Pulmonary artery endothelial cell (primary cell): ENCODE results near the gene PACS2. TPM values are rescaled to one million over a fixed set of nuclear protein-coding genes. Genes with fewer than 3 reads are reported as not detected.
"Not testable (repeated sequence)": the region's sequence is repeated elsewhere in the genome, so short reads cannot be mapped to it uniquely, and the experiment has no call there.

ENCODE experiments used
- DNase-seq: peaks from one replicate; pipeline ENCODE4 v3.0.0-alpha.2; 2011; ENCODE audit warnings: low read depth, low spot score
- total RNA-seq: library from RNA; depleted of rRNA; stranded (reverse); fragments of >200 nt; gene quantifications from 2 replicates; pipeline ENCODE4 v1.2.3, GENCODE V29; 2014

Gene PACS2
- total RNA-seq, 1 donor from 2014 or later, result 52.6 TPM

GRCh38 chr14:105330491-105330895 lies 15.9 kb downstream of the PACS2 start:
- peak; percentile 40 for DNase-seq

- DNase-seq, result no peak
These were observed 17.2 kb downstream of the PACS2 start for GRCh38 chr14:105331575-105332349.

GRCh38 chr14:105332350-105332874 lies 17.9 kb downstream of the PACS2 start:
- DNase-seq, result no peak

DNA sequence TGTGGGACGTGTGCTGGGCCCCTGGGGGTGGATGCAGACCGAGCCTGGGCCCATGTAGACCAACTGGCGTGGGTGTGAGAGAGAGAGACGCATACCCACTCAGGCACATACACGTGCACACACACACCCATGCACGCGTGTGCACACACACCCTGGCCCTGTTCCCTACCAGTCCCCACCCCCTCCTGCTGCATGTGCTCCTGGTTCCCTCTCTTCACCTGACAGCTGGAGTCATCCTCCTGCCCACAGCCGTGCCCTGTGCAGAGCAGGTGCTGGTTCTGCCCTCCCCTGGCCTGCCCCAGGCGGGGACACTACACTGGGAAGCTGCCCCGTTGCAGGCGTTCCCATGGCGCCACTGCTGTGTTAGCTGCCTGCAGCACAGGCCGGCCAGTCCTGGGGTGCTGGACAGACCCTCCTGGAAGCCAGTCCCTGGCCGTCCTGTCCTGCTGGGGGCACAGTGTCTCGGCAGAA lies 18.5 kb downstream of the PACS2 start:
- no peak for DNase-seq

- DNase-seq, result no peak
These were observed 19.2 kb downstream of the PACS2 start for GRCh38 chr14:105333613-105334364.

DNA sequence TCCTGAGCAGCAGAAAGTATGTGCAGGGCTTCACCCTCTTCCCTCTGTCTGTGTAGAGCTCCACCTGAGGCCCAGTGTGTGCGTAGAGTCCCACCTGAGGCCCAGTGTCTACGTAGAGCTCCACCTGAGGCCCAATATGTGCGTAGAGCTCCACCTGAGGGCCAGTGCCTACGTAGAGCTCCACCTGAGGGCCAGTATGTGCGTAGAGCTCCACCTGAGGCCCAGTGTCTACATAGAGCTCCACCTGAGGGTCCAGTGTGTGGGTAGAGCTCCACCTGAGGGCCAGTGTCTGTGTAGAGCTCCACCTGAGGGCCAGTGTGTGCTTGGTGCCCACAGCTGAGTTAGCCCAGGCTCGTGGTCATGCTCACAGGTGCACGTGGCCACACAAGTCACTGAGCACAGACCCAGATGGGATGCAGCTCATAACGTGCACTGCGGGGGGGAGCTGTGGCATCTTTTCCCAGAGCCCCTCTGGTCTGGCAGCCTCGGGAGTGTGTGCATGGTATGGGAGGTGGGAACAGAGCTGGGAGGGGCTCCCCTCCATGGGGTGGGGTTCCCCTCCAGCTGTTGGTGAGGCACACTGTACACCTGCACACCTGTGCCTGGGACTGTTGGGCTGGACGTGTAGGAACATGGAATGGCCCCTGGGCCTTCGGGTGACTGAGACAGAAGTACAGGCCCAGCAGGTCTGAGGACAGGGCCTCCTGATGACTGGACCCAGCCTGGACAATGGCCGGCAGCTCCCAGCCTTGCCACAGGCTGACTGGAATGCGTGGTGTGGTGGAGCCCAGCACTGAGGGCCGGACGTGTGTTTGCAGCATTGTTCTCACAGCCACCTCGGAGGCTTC lies 20.1 kb downstream of the PACS2 start:
- no peak for DNase-seq

- DNase-seq, result not testable (repeated sequence)
These were observed 20.6 kb downstream of the PACS2 start for GRCh38 chr14:105335231-105335542.

DNA sequence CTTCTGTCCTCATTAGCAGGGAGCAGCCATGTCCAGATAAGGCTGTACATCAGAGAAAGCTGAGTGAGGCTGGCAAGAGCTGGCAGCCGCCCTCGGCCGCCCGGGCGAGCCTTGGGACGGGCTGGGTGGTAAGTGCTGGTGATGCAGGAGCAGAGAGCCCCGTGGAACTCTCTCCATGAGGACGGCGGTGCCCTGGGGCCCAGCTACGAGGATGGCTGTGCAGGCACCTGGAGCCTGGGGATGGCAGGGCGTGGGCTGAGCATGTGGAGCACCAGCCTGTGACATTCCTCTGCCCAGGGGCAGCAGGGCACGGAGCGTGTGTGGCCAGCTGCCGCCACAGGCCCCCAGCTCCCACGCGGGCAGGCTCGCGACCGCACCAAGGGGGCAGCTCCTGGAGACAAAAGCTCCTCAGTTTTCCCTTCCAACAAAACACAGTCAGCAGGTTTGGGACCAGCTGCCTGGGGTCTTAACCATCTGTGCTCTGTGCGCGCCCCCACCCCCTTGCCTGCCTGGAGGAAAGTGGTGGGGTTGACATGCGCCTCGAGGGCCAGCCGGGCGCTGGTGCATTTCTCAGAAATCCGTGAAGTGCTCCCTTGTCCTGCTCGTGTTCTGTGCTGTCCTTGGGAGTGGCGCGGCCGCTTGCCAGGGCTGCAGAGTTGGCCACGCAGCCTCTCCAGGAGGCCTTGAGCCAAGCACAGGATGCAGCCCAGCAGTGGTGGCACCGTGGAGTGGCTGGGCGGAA lies 21.4 kb downstream of the PACS2 start:
- no peak for DNase-seq

DNA sequence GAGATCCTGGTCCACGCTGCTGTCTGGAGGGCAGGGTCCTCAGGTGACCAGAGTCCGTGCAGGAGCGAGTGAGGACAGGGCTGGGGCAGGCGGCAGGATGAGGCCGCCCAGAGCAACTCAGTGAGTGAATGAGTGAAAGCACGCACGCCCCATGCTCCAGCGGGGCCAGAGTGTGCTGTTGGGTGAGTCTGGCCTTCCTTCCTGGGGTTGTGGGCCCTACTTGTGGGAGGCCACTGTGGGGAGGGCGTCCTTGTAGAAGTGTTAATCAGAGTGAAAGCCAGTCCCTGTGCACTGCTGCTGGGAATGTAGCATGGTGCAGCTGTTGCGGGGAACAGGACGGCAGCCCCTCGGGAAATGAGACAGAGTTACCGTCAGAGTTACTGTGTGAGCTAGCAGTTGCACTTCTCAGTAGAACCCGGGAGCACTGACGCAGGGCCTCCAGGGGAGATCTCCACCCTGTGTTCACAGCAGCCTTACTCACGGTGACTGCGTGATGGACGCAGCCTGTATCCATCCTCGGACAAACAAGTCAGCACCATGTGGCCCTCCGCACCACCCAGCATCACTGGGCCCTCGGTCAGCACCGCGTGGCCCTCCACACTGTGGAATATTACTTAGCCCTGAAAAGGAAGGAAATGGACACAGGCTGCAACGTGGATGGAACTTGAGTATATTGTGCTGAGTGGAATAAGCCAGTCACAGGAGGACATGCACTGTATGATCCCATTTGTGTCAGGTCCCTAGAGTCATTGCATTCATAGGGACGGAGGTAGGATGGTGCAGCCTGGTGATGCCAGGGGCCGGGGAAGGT lies 22.1 kb downstream of the PACS2 start:
- DNase-seq, result no peak

DNA sequence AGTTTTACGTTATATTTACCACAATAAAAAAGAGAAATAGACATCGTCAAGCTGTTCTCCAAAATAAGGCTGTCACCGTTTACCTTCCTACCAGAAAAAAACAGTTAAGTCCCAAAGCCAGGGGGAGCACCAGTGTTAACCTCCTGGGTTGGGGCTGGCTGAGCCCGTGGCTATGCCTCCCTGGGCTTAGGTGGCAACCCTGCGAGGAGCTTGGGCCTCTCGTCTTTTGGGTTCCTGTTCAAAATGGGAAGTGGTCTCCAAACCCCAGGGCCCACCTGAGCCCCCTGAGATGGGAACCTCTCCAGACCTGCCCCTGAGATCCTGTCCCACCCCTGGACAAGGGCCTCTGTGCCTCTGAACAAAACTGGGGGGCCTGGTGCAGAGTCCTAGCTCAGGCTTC lies 22.9 kb downstream of the PACS2 start:
- DNase-seq, result no peak

- no peak for DNase-seq
These were observed 23.6 kb downstream of the PACS2 start for GRCh38 chr14:105337966-105338741.

DNA sequence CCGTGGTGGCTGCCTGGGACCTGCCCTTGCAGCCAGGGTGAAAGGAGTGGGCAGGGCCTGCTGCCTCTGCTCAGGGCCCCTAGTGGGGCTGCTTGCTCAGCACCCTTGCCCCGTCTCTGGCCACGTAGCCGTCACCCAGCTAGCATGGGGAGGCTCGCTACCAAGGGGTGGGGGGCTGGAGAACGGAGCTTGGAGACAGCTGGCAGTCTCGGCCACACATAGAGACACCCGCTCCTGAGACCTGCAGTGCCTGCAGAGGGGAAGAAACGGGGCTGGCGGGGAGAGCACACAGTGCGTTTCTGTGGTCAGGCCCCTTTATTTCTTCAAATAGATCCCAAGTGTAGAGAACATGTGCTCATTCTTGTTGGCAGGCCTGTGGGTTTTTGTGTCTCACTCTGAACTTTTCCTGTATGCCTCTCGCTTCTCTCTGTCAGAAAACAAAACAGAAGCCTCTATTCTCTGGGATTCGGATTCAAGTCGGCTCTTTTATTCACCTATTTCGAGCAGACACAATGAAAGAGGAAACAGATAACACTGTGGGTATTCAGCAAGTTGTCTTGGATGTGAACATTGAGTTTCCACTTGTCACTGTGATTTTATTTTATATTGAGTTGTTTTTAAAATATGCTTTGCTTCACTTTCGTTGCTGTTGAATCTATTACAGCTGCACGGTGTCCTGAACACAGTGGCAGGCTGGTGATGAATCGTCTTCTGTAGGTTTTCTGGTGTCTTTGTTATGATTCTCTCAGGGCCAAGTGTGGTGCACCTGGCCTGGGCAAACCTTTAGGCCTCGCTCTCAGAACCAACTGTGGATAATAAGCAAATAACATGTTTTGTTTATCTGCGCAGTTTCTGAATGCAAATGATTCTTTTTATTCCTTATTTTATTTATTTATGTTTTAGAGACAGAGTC lies 26.5 kb downstream of the PACS2 start:
- DNase-seq, result no peak

DNA sequence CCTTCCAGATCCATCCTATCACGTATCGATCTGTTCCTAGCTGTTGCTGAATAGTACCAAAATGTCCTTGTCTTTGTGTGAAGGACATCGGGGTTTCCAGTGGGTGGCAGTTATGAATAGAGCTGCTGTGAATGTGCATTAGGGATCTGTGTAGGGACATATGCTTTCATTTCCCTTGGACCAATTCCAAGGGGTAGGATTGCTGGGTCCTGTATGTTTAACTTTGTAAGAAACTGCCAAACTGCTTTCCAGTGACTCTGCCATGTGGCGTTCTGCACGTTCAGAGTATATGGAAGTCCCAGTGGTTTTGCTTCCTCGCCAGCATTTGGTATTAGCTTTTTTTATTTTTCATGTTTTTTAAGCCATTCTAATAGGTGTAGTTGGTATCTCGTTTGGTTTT lies 28.6 kb downstream of the PACS2 start:
- DNase-seq, result no peak

DNA sequence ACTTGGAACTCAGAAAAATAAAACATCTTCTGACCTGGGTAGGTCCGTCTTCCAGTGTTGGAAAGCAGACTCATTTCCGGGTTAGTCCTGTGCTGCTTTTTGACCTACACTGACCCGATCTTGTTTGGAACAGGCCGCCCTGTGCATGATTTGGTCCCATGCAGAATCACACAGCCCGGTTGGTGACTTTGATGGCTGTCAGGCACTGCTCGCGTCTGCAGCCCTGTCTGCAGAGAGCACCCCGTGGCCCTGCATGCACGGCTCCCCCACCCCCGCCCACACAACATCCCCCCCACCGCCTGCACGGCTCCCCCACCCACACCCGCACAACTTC lies 31.6 kb downstream of the PACS2 start:
- DNase-seq, result no peak

GRCh38 chr14:105346876-105347586 lies 32.5 kb downstream of the PACS2 start:
- no peak for DNase-seq

DNA sequence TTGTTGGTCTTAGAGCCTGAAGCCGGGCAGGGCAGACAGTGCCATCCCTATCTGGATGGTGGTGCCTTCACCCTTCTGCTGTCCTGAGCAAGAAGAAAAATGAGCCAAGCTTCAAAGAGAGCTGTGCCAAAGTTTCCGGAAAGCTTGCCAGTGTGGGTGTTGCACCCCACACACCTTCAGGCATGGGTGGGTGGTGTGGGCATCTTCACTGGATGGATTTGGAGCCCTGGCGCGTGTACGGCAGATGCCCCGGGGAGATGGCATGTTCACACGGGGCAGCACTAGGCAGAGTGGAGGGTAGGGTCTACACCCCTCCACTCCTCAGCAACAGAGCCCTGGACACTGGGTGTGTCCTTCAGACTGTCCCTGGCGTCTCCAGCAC lies 33.0 kb downstream of the PACS2 start:
- DNase-seq, result no peak

GRCh38 chr14:105348169-105348944 lies 33.8 kb downstream of the PACS2 start:
- DNase-seq, result no peak
